Ishikawa (cell line): Measurements from ENCODE around the gene NFYC.

Source experiments
- CEBPB ChIP-seq: IDR thresholded peaks from 2 replicates; pipeline ENCODE4 v1.6.1; 2012
- CREB1 ChIP-seq: IDR thresholded peaks from 2 replicates; pipeline ENCODE4 v1.6.1; 2012; ENCODE audit warnings: low read depth
- EGR1 ChIP-seq: IDR thresholded peaks from 2 replicates; pipeline ENCODE4 v1.6.1; 2012
- EP300 ChIP-seq: IDR thresholded peaks from 2 replicates; pipeline ENCODE4 v1.6.1; 2012; ENCODE audit warnings: borderline replicate concordance
- FOXM1 ChIP-seq: IDR thresholded peaks from 2 replicates; pipeline ENCODE4 v1.6.1; 2012; ENCODE audit warnings: low read depth, borderline replicate concordance
- MAX ChIP-seq: IDR thresholded peaks from 2 replicates; pipeline ENCODE4 v1.6.1; 2012
- NFIC ChIP-seq: IDR thresholded peaks from 2 replicates; pipeline ENCODE4 v1.6.1; 2012
- RAD21 ChIP-seq: IDR thresholded peaks from 2 replicates; pipeline ENCODE4 v1.6.1; 2012; ENCODE audit warnings: low read depth
- TAF1 ChIP-seq: IDR thresholded peaks from 2 replicates; pipeline ENCODE4 v1.6.1; 2012; ENCODE audit warnings: low read depth, mild to moderate bottlenecking
- TCF12 ChIP-seq: IDR thresholded peaks from 2 replicates; pipeline ENCODE4 v1.6.1; 2012; ENCODE audit warnings: low read depth
- TEAD4 ChIP-seq: IDR thresholded peaks from 2 replicates; pipeline ENCODE4 v1.6.1; 2012
- USF1 ChIP-seq: IDR thresholded peaks from 2 replicates; pipeline ENCODE4 v1.6.1; 2012
- YY1 ChIP-seq: IDR thresholded peaks from 2 replicates; pipeline ENCODE4 v1.6.1; 2012; ENCODE audit warnings: low read depth
- ZBTB7A ChIP-seq: IDR thresholded peaks from 2 replicates; pipeline ENCODE4 v1.6.1; 2012; ENCODE audit warnings: low read depth
- TF ChIP-seq, protein P1 (sequence below): IDR thresholded peaks from 2 replicates; pipeline ENCODE4 v1.6.1; 2012; ENCODE audit warnings: low read depth, mild to moderate bottlenecking

NFYC gene

DNA sequence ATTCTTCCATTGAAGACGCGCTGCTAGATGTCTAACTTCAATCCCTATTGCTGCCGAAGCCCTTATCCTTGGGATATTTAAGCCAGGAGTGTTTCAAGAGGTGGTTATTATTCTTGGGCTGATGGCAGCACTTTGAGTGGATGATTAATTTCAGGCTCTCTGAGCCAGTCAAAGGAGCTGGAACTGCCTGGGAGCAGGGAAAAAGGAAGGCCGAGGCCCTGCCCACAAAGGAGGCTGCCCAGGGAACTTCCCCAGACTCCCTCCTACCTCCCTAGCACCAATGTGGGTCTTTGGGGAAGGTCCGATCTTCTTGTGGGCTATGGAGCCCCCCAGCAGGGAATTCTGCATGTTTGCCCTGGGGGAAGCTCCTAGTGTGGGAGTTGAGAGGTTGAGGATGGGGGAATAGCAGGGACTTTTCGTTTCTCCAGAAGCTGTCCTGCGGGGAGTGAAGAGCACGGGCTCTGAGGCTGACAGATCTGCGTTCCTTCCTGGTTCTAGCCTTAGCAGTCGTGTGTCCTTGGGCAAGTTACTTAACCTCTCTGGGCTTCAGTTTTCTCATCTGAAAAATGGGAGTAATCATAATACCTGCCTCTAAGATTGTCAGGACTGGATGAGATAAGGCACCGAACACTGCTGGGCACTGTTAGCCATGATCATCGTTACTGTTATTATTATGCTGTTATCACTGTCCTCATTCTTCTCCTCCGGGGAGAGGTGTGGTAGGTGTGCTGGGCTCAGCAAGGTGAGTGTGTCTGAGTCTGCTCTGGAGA, 98.3 kb downstream of the NFYC start:
- no peak for TF ChIP-seq MAX
- no peak for TF ChIP-seq FOXM1
- no peak for TF ChIP-seq EP300
- TF ChIP-seq CEBPB = no peak

GRCh38 chr1:40792036-40792435, 100.5 kb downstream of the NFYC start:
- TF ChIP-seq FOXM1 (no peak), TCF12 (no peak), RAD21 (no peak), YY1 (no peak)

- TF ChIP-seq TCF12 = no peak
- TF ChIP-seq TEAD4 = no peak
- TF ChIP-seq TAF1 = no peak
- TF ChIP-seq, protein P1, sequence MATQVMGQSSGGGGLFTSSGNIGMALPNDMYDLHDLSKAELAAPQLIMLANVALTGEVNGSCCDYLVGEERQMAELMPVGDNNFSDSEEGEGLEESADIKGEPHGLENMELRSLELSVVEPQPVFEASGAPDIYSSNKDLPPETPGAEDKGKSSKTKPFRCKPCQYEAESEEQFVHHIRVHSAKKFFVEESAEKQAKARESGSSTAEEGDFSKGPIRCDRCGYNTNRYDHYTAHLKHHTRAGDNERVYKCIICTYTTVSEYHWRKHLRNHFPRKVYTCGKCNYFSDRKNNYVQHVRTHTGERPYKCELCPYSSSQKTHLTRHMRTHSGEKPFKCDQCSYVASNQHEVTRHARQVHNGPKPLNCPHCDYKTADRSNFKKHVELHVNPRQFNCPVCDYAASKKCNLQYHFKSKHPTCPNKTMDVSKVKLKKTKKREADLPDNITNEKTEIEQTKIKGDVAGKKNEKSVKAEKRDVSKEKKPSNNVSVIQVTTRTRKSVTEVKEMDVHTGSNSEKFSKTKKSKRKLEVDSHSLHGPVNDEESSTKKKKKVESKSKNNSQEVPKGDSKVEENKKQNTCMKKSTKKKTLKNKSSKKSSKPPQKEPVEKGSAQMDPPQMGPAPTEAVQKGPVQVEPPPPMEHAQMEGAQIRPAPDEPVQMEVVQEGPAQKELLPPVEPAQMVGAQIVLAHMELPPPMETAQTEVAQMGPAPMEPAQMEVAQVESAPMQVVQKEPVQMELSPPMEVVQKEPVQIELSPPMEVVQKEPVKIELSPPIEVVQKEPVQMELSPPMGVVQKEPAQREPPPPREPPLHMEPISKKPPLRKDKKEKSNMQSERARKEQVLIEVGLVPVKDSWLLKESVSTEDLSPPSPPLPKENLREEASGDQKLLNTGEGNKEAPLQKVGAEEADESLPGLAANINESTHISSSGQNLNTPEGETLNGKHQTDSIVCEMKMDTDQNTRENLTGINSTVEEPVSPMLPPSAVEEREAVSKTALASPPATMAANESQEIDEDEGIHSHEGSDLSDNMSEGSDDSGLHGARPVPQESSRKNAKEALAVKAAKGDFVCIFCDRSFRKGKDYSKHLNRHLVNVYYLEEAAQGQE = no peak
- no peak for TF ChIP-seq EP300
- no peak for TF ChIP-seq USF1
- no peak for TF ChIP-seq RAD21
- no peak for TF ChIP-seq MAX
- no peak for TF ChIP-seq YY1
- TF ChIP-seq CREB1 = no peak
These were observed 102.1 kb downstream of the NFYC start for GRCh38 chr1:40793617-40794016.

DNA sequence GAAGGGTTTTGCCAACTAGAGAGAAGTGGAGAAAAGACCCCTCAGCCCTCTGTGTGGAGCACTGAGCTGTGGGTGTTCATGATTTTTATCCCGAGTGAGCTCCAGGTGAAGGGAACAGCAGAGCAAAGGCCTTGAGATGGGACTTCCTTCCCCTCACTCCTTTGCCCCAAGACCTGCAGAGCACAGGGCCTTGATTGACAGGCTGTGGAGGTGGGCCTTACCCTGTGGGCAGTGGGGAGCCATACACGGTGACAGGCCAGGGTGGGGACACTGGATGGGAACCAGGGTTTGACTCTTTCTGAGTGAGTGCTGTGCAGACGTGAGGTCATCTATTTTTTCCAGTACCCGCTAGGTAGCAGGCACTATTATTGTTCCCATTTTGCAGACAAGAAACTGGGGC, 102.5 kb downstream of the NFYC start:
- no peak for TF ChIP-seq EGR1
- TF ChIP-seq TAF1 = no peak
- TF ChIP-seq, protein P1 = no peak
- TF ChIP-seq NFIC = no peak
- no peak for TF ChIP-seq CREB1
- no peak for TF ChIP-seq USF1
- TF ChIP-seq ZBTB7A = no peak
- TF ChIP-seq FOXM1 = no peak
- no peak for TF ChIP-seq TEAD4
- TF ChIP-seq RAD21 = no peak
- TF ChIP-seq MAX = no peak
- no peak for TF ChIP-seq YY1
- TF ChIP-seq TCF12 = no peak
- TF ChIP-seq CEBPB = no peak
- no peak for TF ChIP-seq EP300

GRCh38 chr1:40794974-40795715, 103.6 kb downstream of the NFYC start:
- TF ChIP-seq USF1 (no peak), EP300 (no peak), TEAD4 (no peak), RAD21 (no peak), YY1 (no peak), NFIC (no peak), CEBPB (no peak), TAF1 (no peak), ZBTB7A (no peak), TCF12 (no peak), FOXM1 (no peak), MAX (no peak), EGR1 (no peak), CREB1 (no peak)
- TF ChIP-seq, protein P1 = no peak
